NCI-H748 (cell line): ENCODE measurements around the gene ADNP.

Experiments
- DNase-seq: peaks from one replicate; lab custom pipeline; 2025; ENCODE audit not compliant: unreplicated experiment; lab: John Stamatoyannopoulos, UW

ADNP gene

GRCh38 chr20:50852085-50852484, 79.2 kb downstream of the ADNP start:
- no peak for DNase-seq

- no peak for DNase-seq
Measured at GRCh38 chr20:50850721-50851286, 80.4 kb downstream of the ADNP start.

DNA sequence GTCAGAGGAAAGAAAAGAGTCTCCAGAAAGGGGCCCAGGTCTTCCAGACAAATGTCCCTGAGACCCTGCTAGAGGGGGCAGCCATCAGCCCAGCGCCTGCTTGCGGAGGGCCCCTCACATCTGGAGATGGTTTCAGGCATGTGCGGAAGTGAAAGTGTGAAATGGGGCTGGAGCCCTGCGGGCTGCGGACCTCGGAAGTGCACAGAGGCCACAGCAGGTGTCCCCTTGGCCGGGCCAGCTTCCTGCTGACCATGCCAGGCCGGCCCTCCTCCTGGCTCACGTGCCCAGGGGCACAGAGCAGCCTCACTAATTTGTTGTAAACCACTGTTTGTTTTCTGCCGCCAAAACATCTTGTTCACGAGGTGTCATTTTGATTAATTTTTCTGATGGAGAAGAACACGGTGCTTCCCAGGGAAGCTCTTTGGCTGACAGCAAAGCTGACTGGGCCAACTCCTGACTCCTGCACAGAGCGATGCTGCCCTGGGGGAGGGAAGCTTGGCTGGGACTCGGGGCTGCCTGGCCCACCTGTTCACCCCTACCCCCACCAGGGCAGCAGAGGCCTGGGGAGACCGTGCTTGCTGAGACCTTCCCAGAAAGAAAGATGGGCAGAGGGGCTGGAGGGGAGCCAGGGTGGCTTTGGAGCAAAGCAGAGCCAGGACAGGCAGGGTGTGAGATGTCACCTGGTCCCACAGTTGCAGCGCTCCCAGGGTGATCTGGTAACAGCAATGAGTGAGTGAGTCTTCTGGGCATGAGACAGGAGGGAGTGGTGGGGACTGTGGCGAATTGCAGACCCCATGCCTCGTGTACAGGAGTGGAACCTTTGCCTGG, 82.2 kb downstream of the ADNP start:
- no peak for DNase-seq

- DNase-seq, result no peak
Measured at GRCh38 chr20:50848341-50848808, 82.9 kb downstream of the ADNP start.

DNA sequence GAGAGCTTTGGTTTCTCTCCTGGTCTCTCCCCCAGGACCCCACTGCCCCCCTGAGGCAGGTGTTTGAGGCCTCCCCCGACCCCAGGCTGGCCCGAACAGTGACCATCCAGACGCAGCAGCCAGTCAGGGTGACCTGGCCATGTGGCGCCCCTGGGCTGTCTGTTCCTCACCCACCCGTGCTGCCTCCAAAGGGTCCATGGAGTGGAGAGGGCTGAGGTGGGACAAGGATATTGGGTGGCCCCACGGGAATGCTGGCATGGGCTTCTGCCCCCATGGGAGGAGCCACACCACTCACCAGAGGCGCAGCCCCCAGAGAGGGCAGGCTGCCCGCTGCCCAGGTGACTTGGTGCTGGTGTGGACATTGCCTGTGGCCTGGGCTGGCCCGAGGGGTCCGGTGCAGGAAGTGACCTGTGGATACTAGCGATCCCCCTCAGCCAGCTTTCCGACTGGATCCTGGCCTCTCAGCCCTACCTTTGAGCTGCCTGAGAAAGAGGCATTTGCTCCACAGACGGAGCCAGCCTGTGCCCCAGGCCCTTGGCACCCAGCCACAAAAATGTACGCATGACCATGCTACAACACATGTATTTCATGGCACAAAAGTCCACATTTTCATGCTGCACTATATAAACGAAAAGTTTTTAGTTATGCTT, 85.5 kb downstream of the ADNP start:
- no peak for DNase-seq

- DNase-seq, result no peak
Measured at GRCh38 chr20:50844430-50845100, 86.7 kb downstream of the ADNP start.

DNA sequence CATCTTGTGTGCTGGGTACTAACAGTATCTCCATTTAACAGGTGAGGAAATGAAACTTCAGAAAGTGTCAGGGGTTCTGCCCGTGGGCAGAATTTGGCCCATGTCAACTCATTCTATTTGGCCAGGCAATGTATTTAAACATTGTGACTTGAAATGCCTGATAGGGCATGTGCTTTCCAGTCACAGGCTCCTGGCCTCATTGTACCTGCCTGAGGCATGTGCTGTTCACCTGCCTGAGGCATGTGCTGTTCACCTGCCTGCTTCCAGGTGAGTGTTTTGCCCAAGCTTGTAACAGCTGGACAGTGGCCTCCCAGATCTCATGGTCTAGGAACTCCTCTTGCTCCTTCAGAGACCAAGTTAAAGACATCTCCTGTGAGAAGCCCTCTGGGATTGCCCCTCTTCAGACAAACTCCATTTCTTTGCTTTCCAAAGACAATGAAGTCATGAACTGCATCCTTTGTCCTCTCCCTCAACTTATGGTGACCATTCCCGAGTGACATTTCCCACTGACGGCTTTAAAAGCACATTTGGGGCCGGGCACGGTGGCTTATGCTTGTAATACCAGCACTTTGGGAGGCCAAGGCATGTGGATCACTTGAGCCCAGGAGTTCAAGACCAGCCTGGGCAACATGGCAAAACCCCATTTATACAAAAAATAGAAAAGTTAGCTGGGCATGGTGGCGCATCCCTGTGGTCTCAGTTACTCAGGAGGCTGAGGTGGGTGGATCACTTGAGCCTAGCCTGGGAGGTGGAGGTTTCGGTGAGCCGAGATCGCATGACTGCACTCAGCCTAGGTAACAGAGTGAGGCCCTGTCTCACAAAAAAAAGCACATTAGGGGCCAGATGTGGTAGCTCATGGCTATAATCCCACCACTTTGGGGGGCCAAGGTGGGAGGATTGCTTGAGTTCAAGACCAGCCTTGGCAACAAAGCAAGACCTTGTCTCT, 87.6 kb downstream of the ADNP start:
- DNase-seq, result no peak

DNA sequence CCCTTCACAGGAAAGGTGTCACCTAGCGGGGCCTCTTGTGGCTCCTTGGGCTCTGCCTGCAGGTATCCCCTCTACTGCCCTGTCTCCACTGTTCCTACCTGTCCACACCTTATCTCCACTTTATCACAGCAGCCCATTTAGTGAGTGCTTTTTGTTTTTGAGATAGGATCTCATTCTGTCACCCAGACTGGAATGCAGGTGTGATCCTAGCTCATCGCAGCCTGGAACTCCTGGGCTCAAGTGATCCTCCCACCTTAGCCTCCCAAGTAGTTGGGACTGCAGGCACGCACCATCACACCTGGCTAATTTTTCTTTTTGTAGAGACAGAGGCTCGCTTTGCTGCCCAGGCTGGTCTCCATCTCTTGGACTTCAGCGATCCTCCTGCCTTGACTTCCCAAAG, 88.4 kb downstream of the ADNP start:
- DNase-seq, result no peak
